K562 (cell line): Measurements from ENCODE around the gene COLEC12. TPM values are rescaled to one million over a fixed set of nuclear protein-coding genes. Genes with fewer than 3 reads are reported as not detected.

Experiments
- AFF4 ChIP-seq: sonication (generic); formaldehyde crosslinking; IDR thresholded peaks from 2 replicates; pipeline ENCODE4 v1.8.0; 2023; ENCODE audit warnings: mild to moderate bottlenecking, missing genetic modification reagents
- ARNT ChIP-seq, 2 experiments: fragments of 450-650 bp; IDR thresholded peaks; 2 replicates each; pipeline ENCODE4 v1.6.1; 2016; ENCODE audit warnings: mild to moderate bottlenecking in 1 of 2
- ATF6 ChIP-seq: sonication (generic); formaldehyde crosslinking; IDR thresholded peaks from 2 replicates; pipeline ENCODE4 v1.4.0; 2020; ENCODE audit warnings: mild to moderate bottlenecking, missing genetic modification reagents
- FOXK2 ChIP-seq, 2 experiments: fragments of 450-650 bp; IDR thresholded peaks in 1 of 2; conservative IDR thresholded peaks in 1 of 2; 2 replicates each; pipeline ENCODE4 v1.6.1; 2016; ENCODE audit warnings: low read depth in 2 of 2, mild to moderate bottlenecking in 1 of 2
- FOXP1 ChIP-seq: sonication (generic); formaldehyde crosslinking; IDR thresholded peaks from 2 replicates; pipeline ENCODE4 v1.8.0; 2022; ENCODE audit warnings: mild to moderate bottlenecking, missing genetic modification reagents
- HNRNPL ChIP-seq: fragments of 200-400 bp; formaldehyde crosslinking; IDR thresholded peaks from 2 replicates; pipeline ENCODE4 v1.6.1; 2017; ENCODE audit warnings: low read depth, mild to moderate bottlenecking, low read length
- HNRNPUL1 ChIP-seq: fragments of 200-400 bp; formaldehyde crosslinking; IDR thresholded peaks from 2 replicates; pipeline ENCODE4 v1.6.1; 2017; ENCODE audit warnings: low read length
- MAFG ChIP-seq: fragments of 450-650 bp; conservative IDR thresholded peaks from 2 replicates; pipeline ENCODE4 v1.6.1; 2016; ENCODE audit warnings: missing genetic modification characterization, missing compliant biosample characterization
- MAFK ChIP-seq: IDR thresholded peaks from 2 replicates; pipeline ENCODE4 v1.6.1; 2011; ENCODE audit warnings: low read length, improper control_type of control experiment
- NCOA2 ChIP-seq, 2 experiments: fragments of 450-650 bp; IDR thresholded peaks; 2 replicates each; pipeline ENCODE4 v1.6.1; 2018; ENCODE audit warnings: mild to moderate bottlenecking in 2 of 2, moderate library complexity in 1 of 2; ENCODE audit not compliant: partially characterized antibody in 2 of 2
- NR0B1 ChIP-seq: fragments of 450-650 bp; IDR thresholded peaks from one replicate; pipeline ENCODE4 v1.6.1; 2018; ENCODE audit warnings: mild to moderate bottlenecking, moderate library complexity; ENCODE audit not compliant: partially characterized antibody
- NRF1 ChIP-seq, 2 experiments: fragments of 450-650 bp; IDR thresholded peaks in 1 of 2; conservative IDR thresholded peaks in 1 of 2; 2 replicates each; pipeline ENCODE4 v1.6.1; 2014; ENCODE audit warnings: mild to moderate bottlenecking in 2 of 2
- NUFIP1 ChIP-seq: fragments of 450-650 bp; IDR thresholded peaks from 2 replicates; pipeline ENCODE4 v1.6.1; 2018; ENCODE audit not compliant: partially characterized antibody
- PKNOX1 ChIP-seq: fragments of 450-650 bp; IDR thresholded peaks from 2 replicates; pipeline ENCODE4 v1.6.1; 2016
- PYGO2 ChIP-seq: fragments of 450-650 bp; IDR thresholded peaks from 2 replicates; pipeline ENCODE4 v1.6.1; 2016; ENCODE audit warnings: mild to moderate bottlenecking, missing genetic modification characterization, moderate library complexity, missing compliant biosample characterization
- RHOXF2B ChIP-seq: fragments of 250-450 bp; sonication (Bioruptor Pico); conservative IDR thresholded peaks from 2 replicates; pipeline ENCODE4 v1.5.1; 2021
- TEAD2 ChIP-seq: fragments of 450-650 bp; IDR thresholded peaks from 2 replicates; pipeline ENCODE4 v1.6.1; 2016; ENCODE audit warnings: missing genetic modification characterization, control low read depth, missing compliant biosample characterization
- ZBTB9 ChIP-seq: fragments of 450-650 bp; formaldehyde crosslinking; IDR thresholded peaks from 2 replicates; pipeline ENCODE4 v1.4.0; 2020; ENCODE audit warnings: mild to moderate bottlenecking, moderate library complexity
- ZNF384 ChIP-seq: IDR thresholded peaks from 2 replicates; pipeline ENCODE4 v1.6.1; 2012; ENCODE audit warnings: low read depth, low read length, improper control_type of control experiment
- ZNF707 ChIP-seq: fragments of 250-450 bp; sonication (Bioruptor Pico); conservative IDR thresholded peaks from 2 replicates; pipeline ENCODE4 v1.8.0; 2022; ENCODE audit warnings: inconsistent platforms, mild to moderate bottlenecking, moderate library complexity
- ZNF780A ChIP-seq: fragments of 250-450 bp; sonication (Bioruptor Pico); IDR thresholded peaks from 2 replicates; pipeline ENCODE4 v1.5.0; 2021; ENCODE audit warnings: mild to moderate bottlenecking
- polyA plus RNA-seq, 8 experiments: library from polyadenylated mRNA; depleted of rRNA in 4 of 8; stranded (reverse) in 5 of 8; unstranded in 3 of 8; fragments of >200 nt; fragmentation: Nextera tagmentation in 2 of 8; fragmentation: Illumina TruSeq in 1 of 8; extraction: Ambion mirVana in 2 of 8; extraction: Trizol in 1 of 8; gene quantifications; 2 replicates each; pipeline versions ENCODE4 v1.2.1 to v1.2.3, GENCODE V29; 2011 to 2014; ENCODE audit warnings: inconsistent platforms in 1 of 8, missing spikeins in 1 of 8
- total RNA-seq, 7 experiments: library from RNA; depleted of rRNA in 6 of 7; stranded (reverse); fragments of >200 nt in 6 of 7; fragmentation: Illumina TruSeq in 2 of 7; extraction: Trizol in 2 of 7; gene quantifications; 2 replicates each; pipeline versions ENCODE4 v1.2.1 to v1.2.3, GENCODE V29; 2011 to 2021; ENCODE audit warnings: low replicate concordance in 1 of 7

COLEC12 gene
- total and polyA plus RNA-seq, 9 of the 15 experiments (the other 6 are each of a cell fraction or from before 2014, with no cell fraction given), result 0.04 TPM; not detected in 8

- no peak for TF ChIP-seq HNRNPUL1
- TF ChIP-seq HNRNPL, result no peak
- TF ChIP-seq TEAD2 (tag), result no peak
- no peak for TF ChIP-seq ZNF707 (CRISPR knock-in tag)
- peak; percentile 85; the same call in 1 of the 2 replicates for TF ChIP-seq MAFK
- TF ChIP-seq ARNT (IDR thresholded peaks at IDR 0.05), result peak in 1 of 2 experiments; percentile 72; a peak in 1 of 4 replicates
- peak; percentile 70 for TF ChIP-seq PKNOX1
- no peak for TF ChIP-seq FOXP1 (CRISPR knock-in tag)
- TF ChIP-seq MAFG (tag), result peak; percentile 99
- no peak for TF ChIP-seq PYGO2
- no peak for TF ChIP-seq AFF4 (CRISPR knock-in tag)
- no peak for TF ChIP-seq NR0B1
- no peak for TF ChIP-seq NUFIP1
- TF ChIP-seq ZNF384, result no peak
- no peak for TF ChIP-seq ZNF780A (CRISPR knock-in tag)
- no peak for TF ChIP-seq NCOA2 (IDR thresholded peaks at IDR 0.05; ENCODE audit: partially characterized antibody in 2 of 2)
- no peak for TF ChIP-seq ATF6
- no peak for TF ChIP-seq ZBTB9
- no peak for TF ChIP-seq FOXK2 (conservative IDR thresholded peaks at IDR 0.05 in 1 of 2, IDR thresholded peaks at IDR 0.05 in 1 of 2; ENCODE audit: low read depth in 2 of 2)
- TF ChIP-seq NRF1 (conservative IDR thresholded peaks at IDR 0.05 in 1 of 2, IDR thresholded peaks at IDR 0.05 in 1 of 2), result no peak
- TF ChIP-seq RHOXF2B, result no peak
Measured at GRCh38 chr18:413233-413632, 87.3 kb downstream of the COLEC12 start (continued).
